Melanocyte of skin (primary cell): ENCODE results near the gene P2RY8. TPM values are rescaled to one million over a fixed set of nuclear protein-coding genes. Genes with fewer than 3 reads are reported as not detected.

ENCODE experiments used
- total RNA-seq, 2 donors: library from RNA; depleted of rRNA; stranded (reverse); fragments of >200 nt; gene quantifications; 2 replicates each; pipeline ENCODE4 v1.2.3, GENCODE V29; 2012

The P2RY8 gene
- not detected for total RNA-seq

GRCh38 chrX:1537031-1537715 is at the start of gene P2RY8:
Gene P2RY8 (minus strand): TSS chrX:1537185. CDS start chrX:1466558, 70,627 bp downstream.

GRCh38 chrX:1452516-1453394 is 84.2 kb downstream of the P2RY8 start, which contains the start of gene ASMTL:
Gene ASMTL (minus strand): TSS chrX:1452909. CDS start chrX:1452840, 69 bp downstream.

Other genes starting within 250 kb of the P2RY8 start
- gene IL3RA, start 200.4 kb downstream of the P2RY8 start, total RNA-seq: under 1 TPM in 1 of 2 donors, not detected in 1; under 0.01 TPM
- 100 to 1,000 TPM; 157 to 194 TPM for gene SLC25A6, start 145.1 kb downstream of the P2RY8 start, total RNA-seq
- 1 to 10 TPM; 7.0 to 8.9 TPM for gene ASMTL, start 84.3 kb downstream of the P2RY8 start, total RNA-seq
- 10 to 100 TPM; 17.2 to 22.0 TPM for gene AKAP17A, start 54.4 kb upstream of the P2RY8 start, total RNA-seq
- gene ASMT, start 77.9 kb upstream of the P2RY8 start, total RNA-seq: not detected